Measurements from ENCODE around the gene PCDHGA2.

DNA sequence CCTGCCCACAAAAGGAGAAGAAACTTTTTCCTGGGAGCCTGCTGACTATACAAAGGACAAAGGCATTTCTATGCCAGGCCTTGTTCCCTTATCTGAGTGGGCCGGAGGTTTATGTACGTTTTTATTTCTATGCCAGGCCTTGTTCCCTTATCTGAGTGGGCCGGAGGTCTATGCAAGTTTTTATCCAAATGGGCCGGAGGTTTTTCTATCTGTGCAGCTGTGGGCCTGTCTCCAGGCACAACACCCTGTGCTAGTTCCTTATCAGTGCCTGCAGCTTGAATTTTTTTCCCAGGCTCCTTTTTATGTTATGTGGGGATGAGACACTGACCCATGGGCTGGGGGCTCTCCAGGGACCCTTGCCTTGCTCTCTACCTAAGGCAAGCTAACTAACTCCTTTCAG lies 40.2 kb upstream of the PCDHGA2 start:
- TF ChIP-seq, protein P1, sequence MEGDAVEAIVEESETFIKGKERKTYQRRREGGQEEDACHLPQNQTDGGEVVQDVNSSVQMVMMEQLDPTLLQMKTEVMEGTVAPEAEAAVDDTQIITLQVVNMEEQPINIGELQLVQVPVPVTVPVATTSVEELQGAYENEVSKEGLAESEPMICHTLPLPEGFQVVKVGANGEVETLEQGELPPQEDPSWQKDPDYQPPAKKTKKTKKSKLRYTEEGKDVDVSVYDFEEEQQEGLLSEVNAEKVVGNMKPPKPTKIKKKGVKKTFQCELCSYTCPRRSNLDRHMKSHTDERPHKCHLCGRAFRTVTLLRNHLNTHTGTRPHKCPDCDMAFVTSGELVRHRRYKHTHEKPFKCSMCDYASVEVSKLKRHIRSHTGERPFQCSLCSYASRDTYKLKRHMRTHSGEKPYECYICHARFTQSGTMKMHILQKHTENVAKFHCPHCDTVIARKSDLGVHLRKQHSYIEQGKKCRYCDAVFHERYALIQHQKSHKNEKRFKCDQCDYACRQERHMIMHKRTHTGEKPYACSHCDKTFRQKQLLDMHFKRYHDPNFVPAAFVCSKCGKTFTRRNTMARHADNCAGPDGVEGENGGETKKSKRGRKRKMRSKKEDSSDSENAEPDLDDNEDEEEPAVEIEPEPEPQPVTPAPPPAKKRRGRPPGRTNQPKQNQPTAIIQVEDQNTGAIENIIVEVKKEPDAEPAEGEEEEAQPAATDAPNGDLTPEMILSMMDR (IDR thresholded peaks at IDR 0.05 in 4 of 5, conservative IDR thresholded peaks at IDR 0.05 in 1 of 5) = no peak
- TF ChIP-seq POLR2A (IDR thresholded peaks at IDR 0.05) = no peak
